ENCODE results near the gene CELA3A. TPM values are rescaled to one million over a fixed set of nuclear protein-coding genes. Genes with fewer than 3 reads are reported as not detected.

The CELA3A gene
- total and polyA plus RNA-seq, 8 donors: 17,183 to 55,024 (median 32,768) TPM

DNA sequence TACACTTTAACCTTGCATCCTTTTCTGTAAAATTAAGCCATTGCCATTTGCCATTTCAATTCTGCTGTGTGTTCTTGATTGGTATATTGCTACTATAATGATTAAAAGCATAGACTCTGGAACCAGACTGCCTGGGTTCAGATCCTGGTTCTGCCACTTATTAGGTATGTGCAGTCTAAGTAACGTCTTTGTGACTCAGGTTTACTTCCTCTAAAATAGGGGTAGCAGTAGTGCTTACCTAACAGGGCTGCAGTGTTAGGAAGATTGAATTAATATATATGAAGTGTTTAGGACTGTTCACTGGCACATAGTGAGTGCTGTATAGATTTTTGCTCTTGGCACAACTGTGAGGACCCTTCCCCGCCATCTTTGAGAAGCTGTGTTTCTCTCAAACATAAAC lies 55.5 kb downstream of the CELA3A start:
- 51 to 57% methylated on average over 2 of the region's 2 CpGs for WGBS, 2 donors
- FAIRE-seq: no peak
- intact Hi-C loops (cut with DNase I): no loop called here
- Histone ChIP-seq H3K4me1 (peaks cover 34 to 48% (median 42%) of the 10 kb centered on the region in 3 donors), H3K27me3 (no peaks in the 10 kb centered on the region), H3K4me3 (no peak overlapping the region), H3K27ac (no peak overlapping the region), H3K36me3 (no peaks in the 10 kb centered on the region), H3K9me3 (no peaks in the 10 kb centered on the region)
- no peak for DNase-seq
- no peak for ATAC-seq
- TF ChIP-seq, protein P1, sequence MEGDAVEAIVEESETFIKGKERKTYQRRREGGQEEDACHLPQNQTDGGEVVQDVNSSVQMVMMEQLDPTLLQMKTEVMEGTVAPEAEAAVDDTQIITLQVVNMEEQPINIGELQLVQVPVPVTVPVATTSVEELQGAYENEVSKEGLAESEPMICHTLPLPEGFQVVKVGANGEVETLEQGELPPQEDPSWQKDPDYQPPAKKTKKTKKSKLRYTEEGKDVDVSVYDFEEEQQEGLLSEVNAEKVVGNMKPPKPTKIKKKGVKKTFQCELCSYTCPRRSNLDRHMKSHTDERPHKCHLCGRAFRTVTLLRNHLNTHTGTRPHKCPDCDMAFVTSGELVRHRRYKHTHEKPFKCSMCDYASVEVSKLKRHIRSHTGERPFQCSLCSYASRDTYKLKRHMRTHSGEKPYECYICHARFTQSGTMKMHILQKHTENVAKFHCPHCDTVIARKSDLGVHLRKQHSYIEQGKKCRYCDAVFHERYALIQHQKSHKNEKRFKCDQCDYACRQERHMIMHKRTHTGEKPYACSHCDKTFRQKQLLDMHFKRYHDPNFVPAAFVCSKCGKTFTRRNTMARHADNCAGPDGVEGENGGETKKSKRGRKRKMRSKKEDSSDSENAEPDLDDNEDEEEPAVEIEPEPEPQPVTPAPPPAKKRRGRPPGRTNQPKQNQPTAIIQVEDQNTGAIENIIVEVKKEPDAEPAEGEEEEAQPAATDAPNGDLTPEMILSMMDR (IDR thresholded peaks at IDR 0.05): no peak

DNA sequence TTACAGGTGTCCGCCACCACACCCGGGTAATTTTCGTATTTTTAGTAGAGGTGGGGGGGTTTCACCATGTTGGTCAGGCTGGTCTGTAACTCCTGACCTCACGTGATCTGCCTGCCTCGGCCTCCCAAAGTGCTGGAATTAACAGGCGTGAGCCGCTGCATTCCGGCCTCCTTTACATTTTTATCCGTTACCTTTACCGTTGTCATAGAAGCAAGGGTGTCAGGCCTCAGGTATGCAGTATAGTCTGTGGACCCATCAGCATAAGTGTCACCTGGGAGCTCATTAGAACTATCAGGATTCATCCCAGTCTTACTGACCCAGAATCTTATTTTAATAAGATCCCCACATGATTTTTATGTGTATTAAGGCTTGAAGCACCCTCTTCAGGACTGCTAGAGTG lies 56.4 kb downstream of the CELA3A start:
- peak in 1 of 6 donors; percentile 7 for DNase-seq
- ATAC-seq: no peak
- no peaks in the 10 kb centered on the region for H3K36me3 ChIP-seq
- FAIRE-seq: no peak
- no peak overlapping the region for H3K4me3 ChIP-seq
- no peaks in the 10 kb centered on the region for H3K9me3 ChIP-seq
- H3K27me3 ChIP-seq: no peaks in the 10 kb centered on the region
- intact Hi-C loops (cut with DNase I): no loop called here
- 91 to 93% methylated on average over 10 of the region's 10 CpGs for WGBS, 2 donors
- H3K27ac ChIP-seq: no peak overlapping the region
- TF ChIP-seq, protein P1 (IDR thresholded peaks at IDR 0.05): no peak
- peaks cover 39 to 57% (median 50%) of the 10 kb centered on the region in 3 donors for H3K4me1 ChIP-seq

Other genes with a start within 250 kb of the CELA3A start
- 10 to 100 TPM; 24.3 to 30.6 (median 26.0) TPM for gene USP48, start 218.5 kb upstream of the CELA3A start, total RNA-seq
- 10 to 100 TPM; 14.9 to 26.4 TPM for gene USP48, start 218.5 kb upstream of the CELA3A start, polyA plus RNA-seq
- gene LDLRAD2, start 189.4 kb upstream of the CELA3A start, total RNA-seq: under 1 TPM in 5 of 6 donors, not detected in 1; 0.05 to 0.22 (median 0.09) TPM
- gene LDLRAD2, start 189.4 kb upstream of the CELA3A start, polyA plus RNA-seq: 1 to 10 TPM; 1.3 to 3.0 TPM
- gene HSPG2, start 64.3 kb upstream of the CELA3A start, total RNA-seq: 100 to 1,000 TPM in 2 of 6 donors, 10 to 100 TPM in 4; 50.4 to 164 (median 63.9) TPM
- 100 to 1,000 TPM in 1 of 2 donors, 10 to 100 TPM in 1; 53.9 to 123 TPM for gene HSPG2, start 64.3 kb upstream of the CELA3A start, polyA plus RNA-seq
- gene CELA3B, start 24.6 kb upstream of the CELA3A start, total RNA-seq: over 10,000 TPM in 4 of 6 donors, 1,000 to 10,000 TPM in 2; 2,923 to 21,242 (median 14,470) TPM
- gene CELA3B, start 24.6 kb upstream of the CELA3A start, polyA plus RNA-seq: over 10,000 TPM in 1 of 2 donors, 1,000 to 10,000 TPM in 1; 6,851 to 15,141 TPM
- gene CDC42, start 51.1 kb downstream of the CELA3A start, total RNA-seq: 100 to 1,000 TPM in 2 of 6 donors, 10 to 100 TPM in 4; 43.0 to 128 (median 63.4) TPM
- gene CDC42, start 51.1 kb downstream of the CELA3A start, polyA plus RNA-seq: 10 to 100 TPM; 36.6 to 80.5 TPM
- gene WNT4, start 141.4 kb downstream of the CELA3A start, total RNA-seq: 1 to 10 TPM in 5 of 6 donors, under 1 TPM in 1; 0.69 to 6.8 (median 3.0) TPM
- 10 to 100 TPM in 1 of 2 donors, 1 to 10 TPM in 1; 6.5 to 17.6 TPM for gene WNT4, start 141.4 kb downstream of the CELA3A start, polyA plus RNA-seq